Retinal pigment epithelial cell (primary cell): ENCODE data around the gene SERPINB8.
A peak's percentile ranks its signal among the peaks of the same experiment; 100 is the strongest.

Experiments used
- DNase-seq: peaks from one replicate; pipeline ENCODE4 v3.0.0-alpha.2; 2010; ENCODE audit warnings: low read depth
- H3K4me3 ChIP-seq: 2 replicates; pipeline ENCODE4 v1.5.1; 2011; ENCODE audit warnings: mild to moderate bottlenecking, low read length, control low read depth, moderate library complexity
- CTCF ChIP-seq: conservative IDR thresholded peaks from 2 replicates; pipeline ENCODE4 v1.5.1; 2011; ENCODE audit warnings: low read depth, low read length, control low read depth, inconsistent platforms

The SERPINB8 gene

DNA sequence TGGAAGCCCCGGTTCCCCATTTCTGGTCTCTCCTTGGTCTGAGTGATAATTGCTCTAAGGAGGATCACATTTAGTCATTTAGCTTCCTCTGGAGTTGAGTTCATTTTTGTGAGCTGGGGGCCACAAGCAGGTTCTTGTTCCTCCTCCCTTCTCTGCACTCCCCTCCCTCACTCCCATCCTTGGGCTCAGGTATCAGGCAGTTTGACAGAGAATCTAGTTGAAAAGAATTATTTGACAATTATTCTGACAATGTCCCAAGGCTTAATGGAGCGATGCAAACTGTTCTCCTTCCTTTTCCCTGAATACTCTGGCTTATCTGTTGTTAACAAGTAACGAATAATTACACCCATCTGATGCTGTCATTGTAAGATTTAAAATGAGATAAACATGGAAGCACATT lies 61.5 kb downstream of the SERPINB8 start:
- H3K4me3 ChIP-seq, result no peak overlapping the region
- TF ChIP-seq CTCF, result no peak
- no peak for DNase-seq

- no peak overlapping the region for H3K4me3 ChIP-seq
- DNase-seq, result no peak
- no peak for TF ChIP-seq CTCF
These were observed 62.4 kb downstream of the SERPINB8 start for GRCh38 chr18:64032312-64032711.

DNA sequence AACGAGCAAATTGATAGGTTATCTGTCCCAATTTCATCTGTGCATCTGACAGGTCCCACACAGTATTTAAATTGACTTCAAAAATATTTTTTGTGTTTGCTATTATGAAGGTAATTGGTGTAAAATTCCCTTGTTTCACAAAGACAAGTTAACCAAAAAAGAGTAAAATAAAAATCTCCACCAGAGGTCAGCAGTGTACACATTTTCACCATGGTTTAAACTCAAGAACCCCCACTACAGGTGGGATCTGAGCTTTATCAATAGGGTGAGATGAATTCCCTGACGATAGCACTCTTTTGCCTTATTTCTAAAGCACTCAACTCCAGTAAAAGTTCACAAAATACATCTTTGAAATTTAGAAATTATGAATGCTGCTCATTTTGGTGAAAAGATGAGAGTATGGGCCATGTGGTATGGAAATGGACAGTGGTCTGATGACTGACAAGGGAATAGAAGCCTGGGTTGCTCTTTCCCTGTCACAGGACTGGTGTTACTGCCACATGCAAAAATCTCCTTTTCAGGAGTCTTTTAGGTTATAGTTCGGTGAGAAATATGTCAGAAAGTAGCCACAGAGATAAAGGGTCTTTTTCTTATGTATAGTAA lies 68.0 kb downstream of the SERPINB8 start:
- peak; percentile 56 for TF ChIP-seq CTCF
- DNase-seq, result no peak
- H3K4me3 ChIP-seq, result no peak overlapping the region
